NCI-H187 (cell line): ENCODE data around the gene CXCL5.
"Not testable (repeated sequence)": the region's sequence is repeated elsewhere in the genome, so short reads cannot be mapped to it uniquely, and the experiment has no call there.

Experiments used
- DNase-seq, 2 experiments: peaks; one replicate each; lab custom pipeline; 2025; lab: John Stamatoyannopoulos, UW

CXCL5 gene

GRCh38 chr4:74015126-74015780 lies 16.8 kb upstream of the CXCL5 start:
- DNase-seq = no peak

GRCh38 chr4:74014332-74014731 lies 15.9 kb upstream of the CXCL5 start:
- no peak for DNase-seq

GRCh38 chr4:74013264-74013663 lies 14.8 kb upstream of the CXCL5 start:
- DNase-seq = no peak

- no peak for DNase-seq
These were observed 13.7 kb upstream of the CXCL5 start for GRCh38 chr4:74012130-74012529.

- no peak for DNase-seq
These were observed 10.8 kb upstream of the CXCL5 start for GRCh38 chr4:74009307-74009706.

GRCh38 chr4:74006009-74006476 lies 7.6 kb upstream of the CXCL5 start:
- no peak for DNase-seq

- no peak for DNase-seq
These were observed 7.1 kb upstream of the CXCL5 start for GRCh38 chr4:74005528-74005927.

- DNase-seq = no peak
These were observed 6.2 kb upstream of the CXCL5 start for GRCh38 chr4:74004668-74005067.

- no peak for DNase-seq
These were observed 1.8 kb upstream of the CXCL5 start for GRCh38 chr4:74000301-74000700.

GRCh38 chr4:73992050-73992449 lies 6.4 kb downstream of the CXCL5 start:
- no peak for DNase-seq

- no peak for DNase-seq
These were observed 6.8 kb downstream of the CXCL5 start for GRCh38 chr4:73991742-73992000.

GRCh38 chr4:73990988-73991741 lies 7.3 kb downstream of the CXCL5 start:
- DNase-seq = no peak

- DNase-seq = no peak
These were observed 8.5 kb downstream of the CXCL5 start for GRCh38 chr4:73989928-73990327.

GRCh38 chr4:73989031-73989430 lies 9.4 kb downstream of the CXCL5 start:
- DNase-seq = no peak

GRCh38 chr4:73988061-73988460 lies 10.4 kb downstream of the CXCL5 start, which contains the start of gene PPBP:
TSS of gene PPBP (minus strand) at chr4:73988190. CDS start at chr4:73988103, 87 bp downstream.
- DNase-seq = no peak

GRCh38 chr4:73985528-73985852 lies 13.0 kb downstream of the CXCL5 start:
- DNase-seq = no peak

GRCh38 chr4:73984736-73985527 lies 13.5 kb downstream of the CXCL5 start:
- DNase-seq = no peak

- DNase-seq = not testable (repeated sequence)
These were observed 17.3 kb downstream of the CXCL5 start for GRCh38 chr4:73981175-73981574.

GRCh38 chr4:73979407-73979957 lies 19.0 kb downstream of the CXCL5 start:
- DNase-seq = no peak

- no peak for DNase-seq
These were observed 19.6 kb downstream of the CXCL5 start for GRCh38 chr4:73978886-73979285.

GRCh38 chr4:73976716-73977115 lies 21.8 kb downstream of the CXCL5 start:
- no peak for DNase-seq

GRCh38 chr4:73976217-73976616 lies 22.3 kb downstream of the CXCL5 start:
- DNase-seq = no peak

- DNase-seq = no peak
These were observed 24.1 kb downstream of the CXCL5 start for GRCh38 chr4:73974352-73974751.
